GM21515 (cell line): Measurements from ENCODE around the gene PODNL1.
"Not testable (repeated sequence)": the region's sequence is repeated elsewhere in the genome, so short reads cannot be mapped to it uniquely, and the experiment has no call there.

ENCODE experiments used
- ATAC-seq: cut with Tn5 transposase; IDR thresholded peaks from one replicate; pipeline ENCODE4 v1.9.1; 2021; ENCODE audit not compliant: unreplicated experiment

Gene PODNL1

DNA sequence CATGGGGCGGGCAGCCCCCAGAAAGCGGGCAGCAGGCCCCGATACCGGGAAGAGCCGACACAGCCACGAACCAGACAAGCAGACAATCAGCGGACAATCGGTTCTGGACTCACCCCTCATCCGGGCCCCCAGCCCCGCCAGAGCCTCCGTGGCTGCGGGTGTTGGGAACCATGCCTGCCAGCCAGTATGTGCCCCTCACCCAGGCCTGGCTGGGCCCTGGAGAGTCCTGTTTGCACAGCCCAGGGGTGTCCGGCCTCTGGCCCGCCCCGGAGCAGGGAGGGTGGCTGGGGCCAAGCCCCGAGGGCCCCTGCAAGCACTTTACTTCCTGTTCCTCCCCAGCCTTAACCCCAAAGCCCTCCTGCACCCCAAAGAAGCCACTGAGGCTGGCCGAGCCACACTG is 7.8 kb downstream of the PODNL1 start:
- ATAC-seq = no peak

GRCh38 chr19:13929956-13930355 is 8.3 kb downstream of the PODNL1 start:
- no peak for ATAC-seq

DNA sequence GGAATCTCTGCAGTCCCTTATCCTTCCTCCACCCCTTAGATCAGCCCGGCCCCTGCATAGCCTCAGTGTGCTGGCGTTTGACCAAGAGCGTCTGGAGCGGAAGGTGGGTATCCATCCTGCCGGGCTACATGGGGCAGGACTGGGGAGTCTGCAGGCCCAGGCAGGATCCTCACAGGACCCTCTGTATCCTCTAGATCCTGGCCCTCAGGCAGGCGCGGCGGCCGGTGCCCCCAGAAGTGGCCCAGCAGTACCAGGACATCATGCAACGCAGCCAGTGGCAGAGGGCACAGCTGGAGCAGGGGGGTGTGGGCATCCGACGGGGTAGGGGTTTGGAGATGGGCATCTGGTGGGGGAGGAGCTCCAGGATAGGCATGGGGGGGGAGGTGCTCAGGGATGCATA is 8.9 kb downstream of the PODNL1 start:
- ATAC-seq = no peak

DNA sequence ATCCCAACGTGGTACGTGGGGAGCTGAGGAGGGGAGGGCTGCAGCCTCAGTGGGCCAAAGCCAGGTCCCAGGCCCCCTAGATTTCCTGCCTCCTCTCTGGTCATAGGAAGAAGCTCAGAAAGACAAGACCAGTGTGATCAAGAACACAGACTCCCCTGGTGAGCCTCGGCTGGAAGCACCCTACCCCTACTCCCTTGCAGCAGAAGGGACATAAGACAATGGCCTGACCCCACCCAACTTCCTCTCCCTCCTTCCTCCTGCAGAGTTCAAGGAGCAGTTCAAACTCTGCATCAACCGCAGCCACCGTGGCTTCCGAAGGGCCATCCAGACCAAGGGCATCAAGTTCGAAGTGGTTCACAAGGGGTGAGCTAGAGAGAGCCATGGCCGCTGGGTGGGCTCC is 11.5 kb downstream of the PODNL1 start:
- ATAC-seq = no peak

- ATAC-seq = no peak
Measured at GRCh38 chr19:13926010-13926409, 12.2 kb downstream of the PODNL1 start.

DNA sequence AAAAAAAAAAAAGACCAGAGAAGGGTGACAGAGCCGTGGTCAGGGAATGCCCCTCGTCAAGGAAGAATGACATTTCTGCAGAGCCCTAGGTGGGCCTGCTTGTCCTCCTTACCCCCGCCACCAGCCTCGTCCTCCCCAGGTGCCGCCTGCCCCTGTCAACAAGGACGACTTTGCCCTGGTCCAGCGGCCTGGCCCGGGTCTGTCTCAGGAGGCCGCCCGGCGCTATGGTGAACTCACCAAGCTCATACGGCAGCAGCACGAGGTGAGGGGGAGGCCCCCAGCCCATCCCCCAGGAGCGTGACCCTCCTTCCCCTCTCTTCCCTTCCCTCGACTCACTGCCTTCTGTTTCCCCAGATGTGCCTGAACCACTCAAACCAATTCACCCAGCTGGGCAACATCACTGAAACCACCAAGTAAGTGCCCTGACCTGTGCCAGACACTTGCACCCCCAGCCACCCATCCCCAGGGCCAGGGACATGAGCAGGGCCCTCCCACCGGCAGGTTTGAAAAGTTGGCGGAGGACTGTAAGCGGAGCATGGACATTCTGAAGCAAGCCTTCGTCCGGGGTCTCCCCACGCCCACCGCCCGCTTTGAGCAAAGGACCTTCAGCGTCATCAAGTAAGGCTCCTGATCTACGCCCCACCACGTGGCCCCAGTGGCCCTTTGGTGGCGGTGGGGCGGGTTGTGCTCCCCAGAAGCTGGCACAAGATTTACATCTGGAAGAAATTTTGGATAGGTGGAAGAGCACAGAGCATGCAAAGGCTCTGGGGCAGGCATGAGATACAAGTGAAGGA is 14.8 kb downstream of the PODNL1 start:
- no peak for ATAC-seq

GRCh38 chr19:13922118-13922517 is 16.1 kb downstream of the PODNL1 start:
- ATAC-seq = not testable (repeated sequence)

DNA sequence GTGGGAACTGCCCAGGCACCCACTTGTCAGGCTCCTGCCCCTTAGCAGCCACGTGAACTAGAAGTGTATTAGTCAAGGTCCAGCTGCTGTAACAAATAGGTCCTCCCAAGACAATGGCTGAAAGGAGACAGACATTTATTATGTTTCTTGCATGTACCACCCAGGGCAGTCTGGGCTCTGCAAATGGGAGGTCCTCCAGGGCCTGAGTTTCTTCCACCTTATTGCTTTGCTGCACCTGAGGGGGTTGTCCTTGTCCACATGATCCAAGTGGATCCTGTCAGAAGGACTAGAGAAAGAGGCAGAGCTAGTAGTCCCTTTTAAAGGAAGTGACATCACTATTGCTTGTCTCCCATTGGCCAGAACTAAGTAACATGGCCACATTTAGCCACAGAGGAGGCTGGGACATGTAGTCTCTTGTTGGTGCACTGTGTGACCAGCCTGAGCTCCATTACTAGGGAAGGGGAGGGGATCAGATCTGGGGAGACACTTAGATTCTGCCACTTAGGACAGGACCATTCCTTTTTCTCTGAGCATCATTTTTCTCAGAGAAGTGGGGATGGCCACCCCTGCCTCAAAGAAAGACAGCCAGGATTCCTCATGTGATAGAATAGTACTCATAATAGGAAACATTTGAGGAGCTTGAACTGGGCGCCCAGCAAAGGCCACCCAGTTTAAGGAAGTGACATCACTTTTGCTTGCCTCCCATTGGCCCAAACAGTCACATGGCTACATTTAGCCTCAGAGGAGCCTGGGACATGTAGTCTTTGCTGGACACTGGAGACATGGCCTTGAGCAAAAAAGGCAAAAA is 17.1 kb downstream of the PODNL1 start:
- peak; percentile 49 for ATAC-seq

- no peak for ATAC-seq
Measured at GRCh38 chr19:13920524-13920923, 17.7 kb downstream of the PODNL1 start.

- ATAC-seq = no peak
Measured at GRCh38 chr19:13918726-13919411, 19.3 kb downstream of the PODNL1 start.

GRCh38 chr19:13917888-13918406 is 20.3 kb downstream of the PODNL1 start:
- ATAC-seq = no peak

- no peak for ATAC-seq
Measured at GRCh38 chr19:13914777-13915176, 23.4 kb downstream of the PODNL1 start.

DNA sequence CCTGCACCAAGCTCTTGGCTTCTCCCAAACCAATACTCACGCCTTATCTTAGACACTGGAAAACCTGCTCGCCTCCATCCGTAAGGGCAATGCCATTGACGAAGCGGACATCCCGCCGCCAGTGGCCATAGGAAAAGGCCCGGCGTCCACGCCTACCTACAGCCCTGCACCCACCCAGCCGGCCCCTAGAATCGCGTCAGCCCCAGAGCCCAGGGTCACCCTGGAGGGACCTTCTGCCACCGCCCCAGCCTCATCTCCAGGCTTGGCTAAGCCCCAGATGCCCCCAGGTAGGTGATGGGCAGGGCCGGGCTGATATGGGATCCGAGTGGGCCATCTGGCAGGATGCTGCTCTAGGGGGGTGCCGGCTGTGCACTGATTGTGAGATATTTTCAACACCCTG is 24.9 kb downstream of the PODNL1 start:
- ATAC-seq = no peak

DNA sequence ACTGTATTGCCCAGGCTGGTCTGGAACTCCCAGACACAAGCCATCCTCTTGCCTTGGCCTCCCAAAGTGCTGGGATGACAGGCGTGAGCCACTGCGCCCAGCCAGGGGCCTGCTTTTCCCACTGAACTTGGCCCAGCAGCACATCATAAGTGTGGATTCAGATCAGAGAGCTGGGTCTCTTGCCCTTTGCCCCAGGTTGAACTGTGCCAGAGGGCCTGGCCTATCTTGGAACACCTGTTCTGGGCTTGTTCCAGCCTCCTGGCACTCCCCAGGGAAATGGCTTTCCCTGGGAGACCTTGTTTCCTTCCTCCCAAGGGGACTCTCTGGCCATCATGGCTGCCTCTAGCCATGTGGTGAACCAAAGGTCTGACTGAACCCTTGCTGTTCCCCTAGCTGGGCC is 28.8 kb downstream of the PODNL1 start:
- no peak for ATAC-seq

GRCh38 chr19:13908674-13909073 is 29.5 kb downstream of the PODNL1 start:
- ATAC-seq = no peak

- no peak for ATAC-seq
Measured at GRCh38 chr19:13906910-13907309, 31.3 kb downstream of the PODNL1 start.

DNA sequence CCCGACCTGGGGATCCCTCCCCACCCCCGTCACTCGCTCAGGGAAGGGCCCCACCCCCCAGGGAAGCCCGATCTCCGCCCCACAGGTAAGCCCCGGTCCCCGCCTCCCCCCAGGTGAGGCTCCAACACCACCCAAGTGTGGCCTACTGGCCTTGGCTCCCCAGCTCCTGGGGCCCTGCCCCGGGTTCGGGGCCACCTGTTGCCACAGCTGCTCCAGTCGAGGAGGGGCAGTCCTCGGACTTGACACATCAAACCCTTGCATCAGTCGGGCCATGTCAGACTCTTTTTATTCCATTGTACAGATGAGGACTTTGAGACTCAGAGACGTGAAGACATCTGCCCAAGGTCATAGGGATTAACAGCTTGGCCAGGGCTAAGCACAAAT is 31.7 kb downstream of the PODNL1 start:
- peak; percentile 12 for ATAC-seq

- peak; percentile 89 for ATAC-seq
Measured at GRCh38 chr19:13905634-13906520, 32.3 kb downstream of the PODNL1 start, which contains the start of the genes BRME1 and CC2D1A. Gene BRME1 (minus strand): TSS chr19:13906117. CDS start chr19:13904892, 1,225 bp downstream. Gene CC2D1A (plus strand): TSS chr19:13906201. CDS start chr19:13906442, 241 bp downstream.

DNA sequence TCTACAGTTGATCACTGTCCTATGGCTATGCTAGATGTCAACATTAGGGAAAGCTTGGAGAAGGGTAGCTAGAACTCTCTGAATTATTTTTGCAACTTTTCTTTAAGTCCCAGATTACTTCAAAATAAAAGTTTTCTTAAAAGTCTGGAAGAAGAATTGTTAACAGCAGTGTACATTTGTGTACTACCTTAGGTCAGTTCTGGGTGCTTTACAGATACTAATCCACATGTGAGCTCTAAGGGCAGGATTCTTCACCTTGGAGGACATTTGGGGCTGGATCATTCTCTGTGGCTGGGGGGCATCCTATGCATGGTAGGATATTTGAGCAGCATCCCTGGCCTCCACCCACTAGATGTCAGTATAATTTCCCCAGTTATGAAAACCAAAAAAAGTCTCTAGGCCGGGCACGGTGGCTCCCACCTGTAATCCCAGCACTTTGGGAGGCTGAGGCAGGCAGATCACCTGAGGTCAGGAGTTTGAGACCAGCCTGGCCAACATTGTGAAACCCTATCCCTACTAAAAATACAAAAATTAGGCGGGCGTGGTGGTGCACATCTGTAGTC is 35.1 kb downstream of the PODNL1 start:
- ATAC-seq = no peak
